Measurements from ENCODE around the gene CSNK2B. TPM values are rescaled to one million over a fixed set of nuclear protein-coding genes. Genes with fewer than 3 reads are reported as not detected.

Gene CSNK2B
- total and polyA plus RNA-seq, 9 of the 15 experiments (the other 6 are each of a cell fraction or from before 2014, with no cell fraction given): 120 to 1,126 (median 529) TPM

DNA sequence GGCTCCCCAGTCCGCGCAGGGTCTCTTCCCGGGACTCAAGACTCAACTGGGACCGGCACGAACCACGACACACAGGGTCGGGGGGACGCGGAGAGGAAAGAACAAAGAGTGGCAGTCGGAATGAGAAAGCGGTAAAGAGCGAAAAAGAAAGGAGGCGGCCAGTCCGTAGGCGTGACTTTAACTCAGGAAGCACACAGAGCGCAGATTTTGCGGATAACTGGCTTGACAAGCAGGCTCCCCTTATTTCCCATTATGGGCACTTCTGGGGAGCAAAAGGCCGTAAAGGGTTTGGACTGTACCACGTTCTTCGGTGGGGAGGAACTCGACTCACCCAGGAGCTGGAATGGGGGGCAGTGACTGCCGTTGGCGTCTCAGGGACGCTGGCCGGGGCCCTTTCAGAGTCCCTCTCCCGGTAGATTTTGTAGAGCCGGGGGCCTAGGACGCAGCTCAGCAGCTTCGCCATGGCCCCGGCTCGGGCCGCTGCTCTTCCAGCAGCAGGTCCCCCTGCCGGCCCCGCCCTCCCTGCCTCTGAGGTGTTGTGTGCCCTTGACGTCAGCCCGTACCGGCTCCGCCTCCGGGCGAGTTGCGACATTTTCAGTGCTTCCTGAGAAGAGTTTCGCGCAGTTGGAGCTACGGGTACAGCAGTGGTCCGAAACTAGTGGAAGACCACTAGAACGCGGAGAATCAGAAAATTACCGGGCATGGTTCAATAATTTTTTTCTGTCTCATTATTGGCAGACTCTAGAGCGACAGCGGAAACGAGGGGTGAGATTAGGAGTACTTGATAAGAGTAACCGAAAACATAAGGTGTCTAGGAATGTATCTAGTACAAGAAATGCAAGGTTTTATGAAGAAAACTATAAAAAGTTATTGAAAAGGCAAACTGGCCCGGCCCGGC is 37.2 kb downstream of the CSNK2B start, which contains the start of gene ABHD16A (continued):
- TF ChIP-seq, protein P1, sequence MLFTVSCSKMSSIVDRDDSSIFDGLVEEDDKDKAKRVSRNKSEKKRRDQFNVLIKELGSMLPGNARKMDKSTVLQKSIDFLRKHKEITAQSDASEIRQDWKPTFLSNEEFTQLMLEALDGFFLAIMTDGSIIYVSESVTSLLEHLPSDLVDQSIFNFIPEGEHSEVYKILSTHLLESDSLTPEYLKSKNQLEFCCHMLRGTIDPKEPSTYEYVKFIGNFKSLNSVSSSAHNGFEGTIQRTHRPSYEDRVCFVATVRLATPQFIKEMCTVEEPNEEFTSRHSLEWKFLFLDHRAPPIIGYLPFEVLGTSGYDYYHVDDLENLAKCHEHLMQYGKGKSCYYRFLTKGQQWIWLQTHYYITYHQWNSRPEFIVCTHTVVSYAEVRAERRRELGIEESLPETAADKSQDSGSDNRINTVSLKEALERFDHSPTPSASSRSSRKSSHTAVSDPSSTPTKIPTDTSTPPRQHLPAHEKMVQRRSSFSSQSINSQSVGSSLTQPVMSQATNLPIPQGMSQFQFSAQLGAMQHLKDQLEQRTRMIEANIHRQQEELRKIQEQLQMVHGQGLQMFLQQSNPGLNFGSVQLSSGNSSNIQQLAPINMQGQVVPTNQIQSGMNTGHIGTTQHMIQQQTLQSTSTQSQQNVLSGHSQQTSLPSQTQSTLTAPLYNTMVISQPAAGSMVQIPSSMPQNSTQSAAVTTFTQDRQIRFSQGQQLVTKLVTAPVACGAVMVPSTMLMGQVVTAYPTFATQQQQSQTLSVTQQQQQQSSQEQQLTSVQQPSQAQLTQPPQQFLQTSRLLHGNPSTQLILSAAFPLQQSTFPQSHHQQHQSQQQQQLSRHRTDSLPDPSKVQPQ (CRISPR knock-in tag; IDR thresholded peaks at IDR 0.05; ENCODE audit: borderline replicate concordance): no peak
- TF ChIP-seq, protein P2, sequence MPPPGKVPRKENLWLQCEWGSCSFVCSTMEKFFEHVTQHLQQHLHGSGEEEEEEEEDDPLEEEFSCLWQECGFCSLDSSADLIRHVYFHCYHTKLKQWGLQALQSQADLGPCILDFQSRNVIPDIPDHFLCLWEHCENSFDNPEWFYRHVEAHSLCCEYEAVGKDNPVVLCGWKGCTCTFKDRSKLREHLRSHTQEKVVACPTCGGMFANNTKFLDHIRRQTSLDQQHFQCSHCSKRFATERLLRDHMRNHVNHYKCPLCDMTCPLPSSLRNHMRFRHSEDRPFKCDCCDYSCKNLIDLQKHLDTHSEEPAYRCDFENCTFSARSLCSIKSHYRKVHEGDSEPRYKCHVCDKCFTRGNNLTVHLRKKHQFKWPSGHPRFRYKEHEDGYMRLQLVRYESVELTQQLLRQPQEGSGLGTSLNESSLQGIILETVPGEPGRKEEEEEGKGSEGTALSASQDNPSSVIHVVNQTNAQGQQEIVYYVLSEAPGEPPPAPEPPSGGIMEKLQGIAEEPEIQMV (tag; conservative IDR thresholded peaks at IDR 0.05; ENCODE audit: low read depth): no peak
- TF ChIP-seq SMAD4 (CRISPR knock-in tag; conservative IDR thresholded peaks at IDR 0.05) (peak; percentile 39; the same call in 1 of the 2 replicates), MAFG (tag; conservative IDR thresholded peaks at IDR 0.05) (no peak; the same call in 1 of the 2 replicates), HDAC8 (tag; IDR thresholded peaks at IDR 0.05) (peak; percentile 44; the same call in 1 of the 2 replicates), XRCC3 (IDR thresholded peaks at IDR 0.05) (no peak), IFI16 (CRISPR knock-in tag; IDR thresholded peaks at IDR 0.05) (no peak), ZNF764 (CRISPR knock-in tag; IDR thresholded peaks at IDR 0.05; ENCODE audit: low read depth) (0 out of 2 replicates have a peak, but pooled peaks have one; percentile 45), ZNF707 (CRISPR knock-in tag; conservative IDR thresholded peaks at IDR 0.05) (0 out of 2 replicates have a peak, but pooled peaks have one; percentile 24), PPARD (CRISPR knock-in tag; IDR thresholded peaks at IDR 0.05) (no peak), CBX3 (IDR thresholded peaks at IDR 0.05; ENCODE audit: borderline replicate concordance in 1 of 2, low read length in 2 of 2) (peak in 1 of 2 experiments; percentile 63; a peak in 1 of 3 replicates), MXI1 (IDR thresholded peaks at IDR 0.05; ENCODE audit: low read depth, low read length) (peak; percentile 97), ZNF584 (CRISPR knock-in tag; IDR thresholded peaks at IDR 0.05; ENCODE audit: low read depth) (no peak), NONO (IDR thresholded peaks at IDR 0.05; ENCODE audit: low read depth in 2 of 2, low read length in 1 of 2) (peak in 1 of 2 experiments; percentile 98; a peak in 2 of 4 replicates), NFYB (IDR thresholded peaks at IDR 0.05; ENCODE audit: extremely low read depth, insufficient read length) (no peak), CBX2 (IDR thresholded peaks at IDR 0.05; ENCODE audit: insufficient read depth, low read length, poor library complexity, severe bottlenecking) (no peak), TOE1 (IDR thresholded peaks at IDR 0.05; ENCODE audit: borderline replicate concordance) (peak; percentile 92), TOE1 (CRISPR knock-in tag; IDR thresholded peaks at IDR 0.05; ENCODE audit: borderline replicate concordance, low read depth) (no peak; the same call in 1 of the 2 replicates), IRF2 (CRISPR knock-in tag; IDR thresholded peaks at IDR 0.05) (no peak), ZNF347 (CRISPR knock-in tag; IDR thresholded peaks at IDR 0.05; ENCODE audit: low read depth) (no peak), RB1 (IDR thresholded peaks at IDR 0.05; ENCODE audit: low read depth) (peak; percentile 87), ZNF121 (CRISPR knock-in tag; conservative IDR thresholded peaks at IDR 0.05) (no peak)
- TF ChIP-seq, protein P3, sequence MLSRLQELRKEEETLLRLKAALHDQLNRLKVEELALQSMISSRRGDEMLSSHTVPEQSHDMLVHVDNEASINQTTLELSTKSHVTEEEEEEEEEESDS (CRISPR knock-in tag; IDR thresholded peaks at IDR 0.05): no peak
